GM12891 (cell line): ENCODE data around the gene LCN15.

Source experiments
- DNase-seq: peaks from one replicate; pipeline ENCODE4 v3.0.0; 2011; ENCODE audit warnings: low spot score; ENCODE audit not compliant: insufficient read length
- FAIRE-seq: peaks from 2 replicates; lab custom pipeline; 2011; peaks lifted over from hg19 to GRCh38; lab: Jason Lieb, UNC
- PAX5 ChIP-seq: IDR thresholded peaks from 2 replicates; pipeline ENCODE4 v1.6.1; 2011; ENCODE audit warnings: low read length, moderate library complexity, mild to moderate bottlenecking; ENCODE audit not compliant: insufficient read depth, severe bottlenecking
- POLR2A ChIP-seq: IDR thresholded peaks from 2 replicates; pipeline ENCODE4 v1.6.1; 2011; ENCODE audit warnings: low read depth, low read length, control low read depth
- POLR2AphosphoS5 ChIP-seq: IDR thresholded peaks from 2 replicates; pipeline ENCODE4 v1.6.1; 2011; ENCODE audit warnings: low read depth, low read length, control low read depth
- POU2F2 ChIP-seq: IDR thresholded peaks from 2 replicates; pipeline ENCODE4 v1.6.1; 2011; ENCODE audit warnings: low read depth, mild to moderate bottlenecking, control low read depth, low read length, moderate library complexity
- SPI1 ChIP-seq: IDR thresholded peaks from 2 replicates; pipeline ENCODE4 v1.6.1; 2011; ENCODE audit warnings: low read depth, low read length, control low read depth
- TAF1 ChIP-seq: IDR thresholded peaks from 2 replicates; pipeline ENCODE4 v1.6.1; 2011; ENCODE audit warnings: low read depth, low read length, control low read depth

The LCN15 gene

GRCh38 chr9:136748666-136749611, 15.4 kb downstream of the LCN15 start:
- FAIRE-seq (no peak), DNase-seq (no peak)
- TF ChIP-seq POLR2AphosphoS5 = no peak
- TF ChIP-seq POU2F2 = no peak
- no peak for TF ChIP-seq POLR2A
- no peak for TF ChIP-seq SPI1
- TF ChIP-seq TAF1 = no peak

- no peak for DNase-seq
- no peak for FAIRE-seq
- TF ChIP-seq TAF1 (no peak), POLR2AphosphoS5 (no peak), SPI1 (no peak), POU2F2 (no peak), POLR2A (no peak), PAX5 (no peak)
Measured at GRCh38 chr9:136748201-136748600, 16.1 kb downstream of the LCN15 start, which contains the start of gene LCN6. TSS of gene LCN6 (minus strand) at chr9:136748525. CDS start at chr9:136748483, 42 bp downstream.

- no peak for DNase-seq
Measured at GRCh38 chr9:136747161-136748060, 16.9 kb downstream of the LCN15 start.

GRCh38 chr9:136746621-136747020, 17.7 kb downstream of the LCN15 start:
- FAIRE-seq = no peak
- DNase-seq = no peak
- TF ChIP-seq SPI1 (no peak), PAX5 (no peak), POLR2A (no peak), POLR2AphosphoS5 (no peak), POU2F2 (no peak), TAF1 (no peak)

More at GRCh38 chr9:136747161-136748060, 16.9 kb downstream of the LCN15 start:
- FAIRE-seq = no peak
- TF ChIP-seq PAX5 = no peak
- TF ChIP-seq POLR2A = no peak
- TF ChIP-seq POU2F2 = no peak
- TF ChIP-seq TAF1 = no peak
- TF ChIP-seq SPI1 = no peak
- TF ChIP-seq POLR2AphosphoS5 = no peak

- TF ChIP-seq SPI1 (no peak), POLR2AphosphoS5 (no peak), TAF1 (no peak), PAX5 (no peak), POLR2A (no peak), POU2F2 (no peak)
- FAIRE-seq (no peak), DNase-seq (no peak)
Measured at GRCh38 chr9:136746155-136746490, 18.2 kb downstream of the LCN15 start.

GRCh38 chr9:136745389-136746154, 18.7 kb downstream of the LCN15 start:
- no peak for FAIRE-seq
- TF ChIP-seq POLR2A = no peak
- no peak for TF ChIP-seq PAX5
- TF ChIP-seq SPI1 = no peak
- no peak for TF ChIP-seq TAF1
- TF ChIP-seq POLR2AphosphoS5 = no peak
- no peak for TF ChIP-seq POU2F2
- no peak for DNase-seq

- no peak for FAIRE-seq
Measured at GRCh38 chr9:136744773-136745172, 19.5 kb downstream of the LCN15 start.

GRCh38 chr9:136743639-136744211, 20.6 kb downstream of the LCN15 start:
- FAIRE-seq = no peak
- DNase-seq = no peak
- TF ChIP-seq POLR2AphosphoS5 (no peak), POLR2A (no peak), POU2F2 (no peak), PAX5 (no peak), SPI1 (no peak), TAF1 (no peak)

More at GRCh38 chr9:136744773-136745172, 19.5 kb downstream of the LCN15 start:
- TF ChIP-seq POU2F2 = no peak
- no peak for TF ChIP-seq POLR2AphosphoS5
- no peak for TF ChIP-seq TAF1
- no peak for DNase-seq
